HG03175 (cell line): Measurements from ENCODE around the gene PIK3R1.
"Not testable (repeated sequence)": the region's sequence is repeated elsewhere in the genome, so short reads cannot be mapped to it uniquely, and the experiment has no call there.

Source experiments
- ATAC-seq: cut with Tn5 transposase; IDR thresholded peaks from one replicate; pipeline ENCODE4 v1.9.1; 2021; ENCODE audit warnings: mild to moderate bottlenecking, moderate library complexity; ENCODE audit not compliant: unreplicated experiment

Gene PIK3R1

DNA sequence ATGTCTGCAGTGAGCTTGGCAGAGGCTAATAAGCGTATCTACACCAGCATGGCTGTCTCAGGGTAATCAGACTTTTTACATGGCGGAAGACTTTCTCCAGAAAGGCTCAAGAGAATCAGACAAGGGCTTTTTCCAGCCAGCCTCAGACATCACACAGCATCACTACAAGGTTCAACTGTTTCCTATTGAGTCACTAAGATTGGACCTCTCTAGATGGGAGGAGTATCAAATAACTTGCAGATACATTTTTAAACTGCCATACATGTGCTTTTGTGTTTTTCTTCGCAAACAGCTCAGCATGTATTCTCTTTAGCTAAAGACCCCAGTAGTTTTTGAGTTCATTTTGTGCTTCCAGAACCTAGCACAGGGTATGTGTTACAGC, 22.9 kb upstream of the PIK3R1 start:
- ATAC-seq, result no peak

DNA sequence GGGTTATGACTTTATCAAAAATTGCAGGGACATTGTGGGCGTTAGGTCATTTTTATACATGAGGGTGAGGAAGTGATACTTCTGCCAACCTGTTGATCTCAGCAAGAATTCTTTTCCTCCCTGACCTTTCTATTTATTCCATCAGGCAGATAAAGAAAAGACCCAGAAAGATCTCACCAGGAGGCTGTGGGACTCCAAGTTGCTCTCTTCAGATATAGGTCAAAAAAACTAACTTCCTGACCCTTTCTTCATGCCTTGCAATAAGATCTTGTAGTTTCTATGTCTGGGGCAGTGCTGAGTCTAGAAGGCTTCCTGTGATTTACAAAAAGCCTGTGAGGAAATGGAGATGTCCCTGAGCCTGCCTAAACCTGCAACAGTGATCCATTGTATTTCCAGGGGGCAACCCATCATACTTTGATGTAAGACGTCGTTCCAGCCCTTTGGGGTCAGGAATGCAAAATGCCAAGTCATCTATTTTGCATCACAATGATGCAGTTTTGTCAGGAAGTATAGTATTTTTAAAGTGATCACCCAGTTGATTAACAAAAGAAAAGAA, 22.0 kb upstream of the PIK3R1 start:
- ATAC-seq, result no peak

DNA sequence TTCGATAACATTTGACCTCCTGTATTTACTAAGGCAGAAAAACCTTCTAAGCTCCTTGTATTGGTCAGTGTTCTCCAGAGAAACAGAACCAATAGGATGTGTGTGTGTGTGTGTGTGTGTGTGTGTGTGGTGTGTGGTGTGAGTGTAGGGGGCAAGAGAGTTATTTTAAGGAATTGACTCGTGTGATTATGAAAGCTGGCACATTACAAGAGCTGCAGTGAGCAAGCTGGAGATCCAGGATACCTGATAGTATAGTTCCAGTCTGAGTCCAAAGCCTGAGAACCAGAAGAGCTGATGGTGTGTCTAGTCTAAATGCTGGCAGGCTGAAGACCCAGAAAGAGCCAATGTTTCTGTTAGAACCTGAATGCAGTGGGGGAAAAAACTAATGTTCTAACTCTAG, 21.2 kb upstream of the PIK3R1 start:
- no peak for ATAC-seq

DNA sequence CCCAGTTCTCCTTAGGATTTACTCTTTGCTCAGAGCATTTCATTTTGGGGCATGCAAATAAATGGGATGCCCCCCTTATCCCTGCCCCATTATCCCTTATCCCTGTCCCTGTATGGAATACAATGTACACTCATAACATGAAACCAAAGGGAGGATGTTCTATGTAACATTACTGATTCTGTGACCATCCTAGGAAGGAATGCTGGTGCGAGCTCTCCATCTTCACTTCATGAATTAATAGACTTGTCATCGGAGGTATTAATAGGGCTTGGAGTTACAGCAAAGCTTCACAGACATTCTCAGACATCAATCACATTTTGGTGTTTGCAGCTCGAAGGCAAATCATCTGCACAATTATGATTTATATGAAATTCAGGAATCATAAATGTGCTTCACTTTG, 20.4 kb upstream of the PIK3R1 start:
- ATAC-seq, result no peak

DNA sequence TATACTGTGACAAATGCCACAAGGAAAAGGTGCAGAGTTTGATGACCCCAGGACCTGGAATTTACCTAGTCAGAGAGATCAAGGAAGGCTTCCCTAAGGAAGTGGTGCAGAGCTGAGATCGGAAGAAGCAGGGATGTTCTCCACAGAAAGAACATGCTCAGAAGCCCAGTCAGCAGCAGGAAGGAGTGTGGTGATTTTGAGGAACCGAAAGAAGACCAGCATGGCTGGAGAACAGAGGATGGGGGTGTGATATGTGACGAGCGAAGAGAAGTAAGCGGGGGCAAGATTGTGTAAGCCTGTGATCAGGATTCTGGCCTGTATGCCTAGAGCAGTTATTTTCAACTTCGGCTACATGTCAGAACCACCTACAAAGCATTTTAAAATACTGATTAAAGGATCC, 18.7 kb upstream of the PIK3R1 start:
- ATAC-seq, result peak; percentile 98

DNA sequence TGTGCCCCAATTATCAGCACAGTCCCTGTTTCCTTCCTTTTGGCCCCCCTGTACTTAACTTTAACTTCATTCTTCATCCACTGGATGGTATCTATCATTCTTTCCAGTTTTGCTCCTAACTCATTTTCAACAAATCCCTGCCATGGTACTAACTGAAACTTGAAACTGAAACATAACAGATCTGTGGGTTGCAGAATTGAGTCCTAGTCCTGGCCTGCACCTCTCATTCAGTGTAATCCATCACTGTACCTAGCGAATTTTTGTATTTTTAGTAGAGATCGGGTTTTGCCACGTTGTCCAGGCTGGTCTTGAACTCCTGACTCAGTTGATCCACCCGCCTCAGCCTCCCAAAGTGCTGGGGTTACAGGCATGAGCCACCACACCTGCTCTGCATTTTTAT, 15.3 kb upstream of the PIK3R1 start:
- peak; percentile 38 for ATAC-seq

DNA sequence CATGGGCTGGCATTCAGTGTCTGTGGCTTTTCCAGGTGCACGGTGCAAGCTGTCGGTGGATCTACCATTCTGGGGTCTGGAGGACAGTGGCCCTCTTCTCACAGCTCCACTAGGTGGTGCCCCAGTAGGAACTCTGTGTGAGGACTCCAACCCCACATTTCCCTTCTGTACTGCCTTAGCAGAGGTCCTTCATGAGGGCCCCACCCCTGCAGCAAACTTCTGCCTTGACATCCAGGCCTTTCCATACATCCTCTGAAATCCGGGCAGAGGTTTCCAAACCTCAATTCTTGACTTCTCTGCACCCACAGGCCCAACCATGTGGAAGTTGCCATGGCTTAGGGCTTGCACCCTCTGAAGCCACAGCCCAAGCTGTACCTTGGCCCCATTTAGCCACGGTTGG, 4.9 kb upstream of the PIK3R1 start:
- ATAC-seq, result not testable (repeated sequence)

DNA sequence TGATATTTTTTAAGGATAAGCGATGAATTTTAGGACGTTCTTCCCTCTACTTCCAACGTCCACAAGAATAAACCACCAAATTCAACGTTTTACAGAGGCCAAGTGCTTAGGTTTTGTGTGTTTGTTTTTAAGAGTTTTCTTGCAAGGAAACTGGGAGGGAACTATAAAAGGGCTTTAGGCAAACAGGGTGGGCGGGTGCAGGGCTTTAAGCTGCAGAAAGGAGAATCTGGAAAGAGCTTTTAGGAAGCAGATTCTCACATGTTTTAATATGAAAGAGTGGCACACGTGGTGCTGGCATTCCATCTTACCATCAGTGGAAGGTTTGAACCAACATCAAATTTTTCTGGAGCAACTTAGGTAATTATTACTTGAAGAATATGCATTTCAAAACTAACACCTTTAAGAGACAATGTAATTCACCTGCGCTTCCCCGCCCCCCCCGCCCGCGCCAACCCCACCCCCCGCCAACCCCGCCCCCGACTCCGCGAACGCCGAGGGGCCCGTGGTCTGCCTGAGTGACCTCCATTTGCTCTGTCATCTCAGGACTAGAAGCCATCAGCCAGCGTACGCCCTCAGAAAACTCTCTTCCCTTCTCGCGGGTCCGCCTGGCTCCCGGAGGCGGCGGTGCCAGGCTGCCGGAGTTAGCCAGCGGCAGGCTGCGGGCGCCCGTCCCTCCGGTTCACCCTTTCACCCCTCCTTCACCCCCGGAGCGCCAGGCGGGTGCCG, 911 bp upstream of the PIK3R1 start:
- ATAC-seq, result peak; percentile 17

DNA sequence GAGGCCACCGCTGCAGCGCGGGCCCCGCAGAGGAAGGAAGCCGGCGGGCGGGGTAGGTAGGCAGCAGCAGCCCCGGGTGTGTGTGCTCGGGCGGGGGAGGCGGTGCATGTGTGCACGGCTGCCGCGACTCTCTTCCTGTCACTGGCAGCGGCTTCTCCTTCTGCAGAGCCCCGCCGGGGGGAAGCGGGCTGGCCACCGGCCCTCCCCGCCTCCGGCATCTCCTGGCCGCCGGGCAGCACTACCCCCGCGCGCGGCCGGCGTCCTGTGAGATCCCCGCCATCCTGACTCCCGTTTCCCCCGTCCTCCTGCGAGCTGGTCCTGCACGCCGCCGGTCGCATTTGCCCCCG, 315 bp downstream of the PIK3R1 start:
- ATAC-seq, result peak; percentile 49

DNA sequence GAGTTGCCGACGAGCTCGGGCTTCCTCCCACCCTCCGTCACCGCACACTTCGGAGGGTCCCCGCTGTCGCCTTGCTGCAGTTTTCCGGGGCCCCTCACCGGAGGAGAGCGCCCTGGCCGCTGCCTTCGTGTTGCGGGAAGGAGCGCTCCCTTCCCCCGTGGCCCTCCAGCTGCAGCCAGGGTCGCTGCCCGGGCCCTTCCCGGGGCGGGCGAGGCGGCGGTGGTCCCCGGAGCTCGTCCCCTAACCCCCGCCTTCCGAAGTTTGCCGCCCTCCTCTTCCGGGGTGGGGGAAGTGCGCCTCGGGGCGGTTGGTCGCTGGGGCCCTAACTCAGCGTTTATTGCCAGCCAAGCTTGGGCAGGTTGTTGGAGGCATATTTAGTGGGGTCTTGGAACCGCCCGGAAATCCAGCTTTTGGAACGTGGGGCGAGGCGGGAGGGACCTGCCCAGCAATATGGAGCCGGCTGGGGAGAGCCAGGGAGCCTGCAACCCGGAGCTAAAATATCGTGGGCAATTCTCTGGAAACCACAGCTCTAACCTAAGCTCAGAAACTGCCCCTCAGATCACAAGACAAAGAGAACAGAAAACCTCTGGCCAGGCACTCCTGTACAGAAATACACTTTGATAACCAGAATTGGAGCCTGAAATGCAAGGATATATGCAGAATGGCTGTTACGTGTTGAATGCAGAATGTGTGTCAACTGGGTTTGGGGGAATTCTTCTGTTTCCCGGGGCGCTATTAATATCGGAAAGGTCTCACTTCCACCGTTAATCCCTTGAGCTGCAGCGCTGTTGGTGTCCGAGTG, 890 bp downstream of the PIK3R1 start:
- peak; percentile 22 for ATAC-seq

DNA sequence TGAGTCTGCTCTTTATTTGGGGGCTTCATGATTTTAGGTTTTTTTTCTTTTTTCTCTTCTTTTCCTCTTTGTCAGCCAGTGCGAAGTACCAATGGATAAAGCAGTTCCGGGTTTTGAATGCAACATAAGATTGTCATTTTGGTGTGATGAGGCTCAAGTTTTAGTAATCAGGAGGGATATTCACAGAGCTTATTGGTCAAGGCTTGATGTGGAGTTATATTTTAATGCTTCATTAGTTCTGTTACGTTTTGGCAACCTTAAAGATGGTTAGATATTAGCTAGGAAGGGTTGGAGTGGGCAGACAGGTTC, 1.4 kb downstream of the PIK3R1 start:
- no peak for ATAC-seq

DNA sequence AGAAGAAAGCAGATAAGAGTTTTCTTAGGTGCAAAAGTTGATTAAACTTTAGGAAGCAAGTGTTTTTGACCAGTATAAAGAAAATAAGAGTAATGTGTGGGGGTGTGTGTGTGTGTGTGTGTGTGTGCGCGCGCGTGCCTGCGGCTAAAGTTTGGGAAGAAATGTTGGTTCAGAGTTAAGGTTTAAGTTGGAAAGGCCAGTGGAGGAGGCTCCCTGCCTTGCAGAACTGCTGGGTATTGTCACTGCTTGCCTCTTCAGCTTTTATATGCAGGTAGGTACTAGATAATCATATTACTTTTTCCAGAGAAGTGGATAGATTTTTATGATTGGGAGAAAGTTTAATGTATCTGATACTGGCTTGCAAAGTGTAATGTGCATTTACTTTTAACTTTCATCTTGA, 2.0 kb downstream of the PIK3R1 start:
- ATAC-seq, result no peak

DNA sequence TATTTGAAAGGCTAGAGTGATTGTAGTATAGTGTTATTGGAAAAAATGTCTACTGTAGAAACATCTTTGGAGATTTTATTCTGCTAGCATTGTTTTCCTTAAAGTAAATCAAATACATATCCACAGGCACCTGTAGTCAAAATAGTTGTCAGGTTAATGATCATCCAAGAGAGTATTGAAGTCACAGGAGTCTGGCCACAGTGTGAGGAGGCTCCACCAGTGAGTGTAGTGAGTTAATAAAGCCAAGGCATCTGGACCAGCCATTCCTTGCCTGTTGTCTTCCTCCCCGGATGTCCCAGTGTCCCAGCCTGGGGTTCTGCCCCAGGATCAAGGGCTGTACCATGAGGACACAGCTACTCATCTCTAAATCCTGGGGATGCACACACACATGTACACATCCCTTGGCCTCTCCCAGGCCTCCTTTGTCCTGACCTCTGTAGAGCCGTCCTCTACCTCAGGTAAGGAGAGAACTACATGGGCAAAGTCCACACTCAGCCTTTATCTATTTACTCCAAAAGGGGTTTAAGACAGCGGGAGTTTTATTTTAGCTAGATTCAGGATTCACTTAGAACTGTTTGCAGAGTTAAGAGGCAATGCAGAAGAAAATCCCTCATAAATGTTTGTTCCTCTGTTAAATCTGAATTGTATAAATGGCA, 3.7 kb downstream of the PIK3R1 start:
- ATAC-seq, result no peak

DNA sequence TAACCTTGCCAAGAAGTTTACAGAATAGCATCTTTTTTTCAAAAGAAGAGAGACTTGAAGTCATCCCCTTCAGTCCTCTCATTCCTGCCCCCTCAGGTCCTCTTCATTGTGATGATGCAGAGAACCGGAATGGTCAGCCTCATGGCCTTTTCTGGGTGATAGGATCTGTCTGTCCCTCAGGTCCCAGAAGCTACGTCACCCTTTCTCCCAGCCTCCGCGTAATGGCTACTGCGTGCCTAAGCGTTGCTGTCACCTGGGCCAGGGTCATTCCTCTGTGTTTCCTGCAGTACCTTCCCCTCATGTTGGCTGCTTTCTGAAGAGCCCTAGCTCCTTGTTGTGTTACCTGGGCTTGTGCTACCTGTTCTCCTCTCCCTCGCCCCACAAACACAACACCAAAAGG, 4.7 kb downstream of the PIK3R1 start:
- no peak for ATAC-seq

DNA sequence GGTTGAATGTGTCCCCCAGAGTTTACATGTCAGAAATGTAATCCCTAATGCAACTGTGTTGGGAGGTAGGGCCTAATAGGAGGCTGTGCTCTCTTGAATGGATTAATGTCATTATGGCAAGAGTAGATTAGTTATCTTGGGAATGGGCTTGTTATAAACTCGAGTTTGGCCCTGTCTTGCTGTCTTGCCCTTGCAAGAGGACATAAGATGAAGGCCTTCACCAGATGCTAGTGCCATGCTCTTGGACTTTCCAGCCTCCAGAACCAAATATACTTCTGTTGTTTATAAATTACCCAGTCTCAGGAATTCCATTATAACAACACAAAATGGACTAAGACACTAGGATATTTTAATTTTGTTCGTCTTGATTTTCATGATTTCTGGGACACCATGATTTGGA, 5.4 kb downstream of the PIK3R1 start:
- ATAC-seq, result no peak

DNA sequence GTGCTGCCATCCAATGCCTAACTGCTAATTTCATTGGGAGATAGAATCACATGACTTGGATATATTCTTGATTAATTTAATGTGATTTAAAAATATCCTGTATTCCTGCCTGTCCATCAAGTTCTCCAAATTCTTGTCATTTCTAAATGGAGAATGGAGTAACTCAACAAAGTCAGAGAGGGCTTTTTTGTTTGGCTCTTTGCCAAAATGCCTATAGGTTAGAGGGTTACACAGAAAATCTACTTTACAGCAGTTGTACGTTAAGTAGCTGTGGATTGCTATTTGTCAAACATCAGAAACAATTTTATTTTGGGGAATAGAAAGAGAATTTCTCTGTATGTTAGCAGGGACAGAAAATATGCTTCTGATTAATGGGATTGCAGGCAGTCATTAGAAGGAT, 5.9 kb downstream of the PIK3R1 start:
- no peak for ATAC-seq

DNA sequence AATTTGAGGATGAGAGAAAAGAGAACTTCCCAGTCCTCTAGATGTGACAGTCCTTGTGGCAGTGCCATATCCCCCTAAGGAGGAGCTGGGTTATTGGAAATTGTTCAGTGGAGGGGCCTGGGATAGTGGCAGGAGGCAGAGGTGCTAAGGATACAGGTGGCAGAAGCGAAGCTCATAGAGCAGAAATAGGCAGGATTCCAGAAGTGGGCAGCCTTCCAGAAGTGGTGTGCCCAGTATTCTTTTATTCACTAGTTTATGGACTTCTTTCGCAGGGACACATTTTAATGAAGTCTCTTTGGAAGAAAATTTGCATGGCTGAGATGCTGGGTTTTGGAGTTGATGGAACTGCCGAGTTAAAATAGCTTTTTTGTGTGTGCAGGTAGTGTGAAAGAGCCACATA, 6.8 kb downstream of the PIK3R1 start:
- ATAC-seq, result no peak

DNA sequence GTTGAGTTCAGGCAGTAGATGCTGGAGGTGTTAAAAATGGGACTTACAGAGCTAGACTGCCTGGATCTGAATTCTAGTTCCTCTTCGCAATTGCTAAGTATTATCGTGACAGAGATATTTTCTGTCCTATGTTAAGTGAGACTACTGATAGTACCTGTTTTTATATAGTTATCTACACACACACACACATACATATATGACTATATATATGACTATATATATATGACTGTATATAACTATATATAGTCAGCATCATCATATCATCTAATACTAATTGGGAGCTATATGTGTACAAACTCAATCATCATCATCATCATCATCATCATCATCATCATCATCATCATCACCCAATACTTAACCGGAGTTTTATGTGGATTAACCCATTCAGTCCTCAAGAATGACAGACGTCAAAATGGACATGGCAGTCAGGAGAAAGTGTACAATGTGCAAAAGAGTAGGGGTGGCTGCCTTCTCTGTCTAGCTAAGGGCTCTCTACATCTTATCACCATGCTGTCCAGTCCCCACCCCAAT, 7.3 kb downstream of the PIK3R1 start:
- ATAC-seq, result no peak

DNA sequence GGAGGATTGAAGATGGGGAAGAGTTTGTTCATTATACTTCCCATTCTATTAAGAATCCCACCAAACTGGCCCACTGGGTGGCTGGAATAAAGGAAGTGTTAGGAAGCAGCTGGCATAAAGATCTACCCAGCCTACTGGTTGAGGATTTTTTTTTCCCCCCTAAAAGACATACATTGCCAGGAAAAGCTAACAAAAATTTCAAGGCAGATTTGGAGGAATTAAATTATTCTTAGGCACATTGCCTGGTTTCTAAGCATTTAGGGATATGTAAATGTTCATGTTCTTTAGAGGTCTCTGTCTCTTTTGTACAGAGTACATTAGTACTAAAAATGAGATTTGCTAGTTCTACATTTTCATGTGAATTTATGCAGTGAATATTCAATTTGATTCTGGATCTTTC, 8.3 kb downstream of the PIK3R1 start:
- ATAC-seq, result no peak

DNA sequence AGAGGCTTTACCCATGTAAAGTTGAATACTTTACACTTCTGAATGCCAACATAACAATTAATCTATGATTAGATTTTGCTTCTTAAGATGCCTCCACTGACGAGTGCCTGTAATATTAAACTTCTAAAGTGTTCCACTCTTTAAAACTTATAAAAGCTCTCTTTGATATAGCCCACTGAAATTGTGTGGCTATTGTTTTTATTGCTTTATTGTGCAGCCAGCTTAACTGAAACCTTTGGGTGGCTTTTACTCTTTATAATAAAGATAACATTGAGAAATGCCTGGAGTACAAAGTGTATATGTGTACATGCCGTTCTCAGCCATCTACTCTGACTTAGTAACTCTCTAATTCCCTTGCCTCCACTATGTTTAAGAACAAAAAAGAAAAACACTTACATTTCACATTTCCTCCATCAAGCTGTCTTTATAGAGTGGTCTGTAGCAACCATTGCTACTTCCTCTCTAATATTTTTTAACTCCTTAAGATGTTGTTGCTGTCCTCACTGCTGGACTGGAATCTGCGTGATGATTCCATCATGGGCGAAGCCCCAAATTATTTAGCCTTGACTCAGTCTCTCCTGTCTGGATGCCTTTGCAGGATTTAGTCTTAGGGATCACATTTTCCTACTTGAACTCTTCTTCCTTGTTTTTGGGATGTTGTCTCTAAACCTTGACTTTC, 9.1 kb downstream of the PIK3R1 start:
- ATAC-seq, result no peak

DNA sequence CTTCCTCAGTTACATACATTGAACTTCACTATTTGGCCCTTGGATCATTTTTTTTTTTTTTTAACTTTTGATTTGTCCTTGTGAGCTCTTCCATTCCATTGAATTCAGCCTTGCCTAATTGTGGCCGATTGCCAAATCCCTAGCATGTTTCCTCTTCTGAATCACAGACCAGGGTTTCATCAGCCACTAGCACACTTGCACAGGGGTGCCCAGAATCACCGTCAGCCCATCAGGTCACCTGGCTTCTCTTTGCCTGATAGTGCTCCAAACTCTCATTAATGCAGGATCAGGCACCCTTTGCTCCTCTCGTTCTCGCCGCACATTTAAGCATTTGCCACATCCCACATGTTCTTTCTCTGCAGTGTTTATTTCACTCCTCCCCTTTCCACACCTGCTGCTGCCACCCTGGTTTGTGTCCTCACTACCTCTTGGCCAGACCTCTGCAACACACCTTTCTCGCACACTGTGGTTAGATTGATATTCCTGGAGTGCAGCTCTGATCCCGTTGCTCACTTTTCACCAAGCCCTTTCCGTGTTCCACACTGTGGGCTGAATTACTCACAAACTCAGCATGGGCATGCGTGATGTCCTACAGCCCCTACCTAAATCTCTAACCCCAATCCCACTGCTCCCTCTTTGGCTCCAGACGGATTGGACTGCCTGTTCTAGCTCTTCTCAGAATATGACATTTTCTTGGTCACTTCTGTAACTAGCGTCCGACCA, 9.8 kb downstream of the PIK3R1 start:
- no peak for ATAC-seq
